Stimulated activated CD4-positive, alpha-beta T cell treated with anti-CD3 and anti-CD28 coated beads, TNF-alpha, amount 100 ng/mL, for 24 hours (primary cell): ENCODE data around the gene C17orf107.

Experiments
- DNase-seq, 3 experiments: peaks; one replicate each; pipeline ENCODE4 v3.0.0-alpha.2; 2020; ENCODE audit warnings: low read depth in 3 of 3

Gene C17orf107

DNA sequence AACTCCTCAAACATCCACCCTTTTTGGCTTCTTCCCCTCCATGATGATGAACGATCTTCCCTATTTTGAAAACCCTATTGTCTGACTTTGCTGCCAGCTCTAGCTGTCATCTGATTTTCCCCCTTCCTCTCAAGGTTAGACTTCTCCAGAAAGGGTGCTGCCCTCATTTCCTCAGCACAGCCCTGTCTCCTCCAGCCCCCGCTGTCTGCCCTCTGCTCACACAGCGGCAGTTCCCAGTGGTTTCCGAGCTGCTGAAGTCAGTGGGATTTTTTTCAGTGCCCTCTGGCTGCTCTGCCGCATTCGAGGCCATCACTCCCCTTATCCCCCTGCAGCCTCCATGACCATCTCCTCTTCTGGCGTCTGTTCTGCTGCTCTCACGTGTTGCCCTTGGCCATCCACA is 26.6 kb upstream of the C17orf107 start:
- no peak for DNase-seq

DNA sequence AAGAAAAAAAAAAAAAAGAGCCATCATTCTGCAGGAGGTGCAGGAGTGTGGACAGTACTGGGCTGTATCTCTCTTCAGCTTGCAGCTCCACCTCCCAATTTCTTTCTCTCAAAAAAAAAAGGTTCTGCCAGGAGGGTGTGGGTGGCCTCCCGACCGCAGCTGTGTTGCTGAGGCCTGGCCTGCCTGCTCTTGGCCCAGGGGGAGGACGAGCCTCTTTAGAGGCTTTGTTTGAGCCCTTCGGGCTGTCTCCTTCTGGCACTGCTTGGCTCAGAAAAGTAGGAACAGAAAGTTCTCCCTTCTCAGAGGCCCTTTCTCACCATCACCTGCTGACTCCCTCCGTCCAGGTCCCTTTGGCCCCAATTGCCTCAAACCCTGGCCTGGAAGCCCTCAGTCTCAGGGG is 22.2 kb upstream of the C17orf107 start:
- no peak for DNase-seq

DNA sequence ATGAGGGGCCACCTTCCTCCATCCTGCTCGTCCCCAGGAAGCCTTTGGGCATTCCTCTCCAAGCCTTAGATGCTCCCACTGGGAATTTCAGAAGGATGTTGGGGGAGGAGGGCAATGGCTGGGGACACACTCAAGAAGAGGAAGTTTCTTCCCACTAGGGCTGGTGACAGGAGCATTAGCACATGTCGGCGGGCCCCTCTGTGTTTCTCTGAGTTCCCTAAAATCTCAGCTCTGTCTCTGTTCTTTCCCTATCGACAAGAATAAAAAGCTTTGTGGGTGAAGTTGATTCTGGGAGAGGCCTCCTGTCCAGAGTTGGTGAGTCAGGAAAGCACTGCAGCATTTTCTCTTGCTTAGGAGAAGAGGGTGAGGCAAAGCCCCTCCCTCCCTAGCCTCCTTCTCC is 19.7 kb upstream of the C17orf107 start:
- DNase-seq: no peak

DNA sequence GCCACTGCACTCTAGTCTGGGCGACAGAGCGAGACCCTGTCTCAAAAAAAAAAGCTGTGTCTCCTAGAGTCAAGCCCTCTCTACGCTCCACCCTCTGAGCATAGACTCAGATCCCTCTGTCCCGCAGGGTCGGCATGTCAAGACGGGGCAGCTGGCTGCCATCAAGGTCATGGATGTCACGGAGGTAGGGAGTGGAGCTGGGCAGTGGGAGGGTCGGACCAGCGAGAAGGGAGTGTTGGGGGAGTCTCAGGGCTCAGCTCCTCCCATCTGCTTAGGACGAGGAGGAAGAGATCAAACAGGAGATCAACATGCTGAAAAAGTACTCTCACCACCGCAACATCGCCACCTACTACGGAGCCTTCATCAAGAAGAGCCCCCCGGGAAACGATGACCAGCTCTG is 18.5 kb upstream of the C17orf107 start:
- DNase-seq: no peak

DNA sequence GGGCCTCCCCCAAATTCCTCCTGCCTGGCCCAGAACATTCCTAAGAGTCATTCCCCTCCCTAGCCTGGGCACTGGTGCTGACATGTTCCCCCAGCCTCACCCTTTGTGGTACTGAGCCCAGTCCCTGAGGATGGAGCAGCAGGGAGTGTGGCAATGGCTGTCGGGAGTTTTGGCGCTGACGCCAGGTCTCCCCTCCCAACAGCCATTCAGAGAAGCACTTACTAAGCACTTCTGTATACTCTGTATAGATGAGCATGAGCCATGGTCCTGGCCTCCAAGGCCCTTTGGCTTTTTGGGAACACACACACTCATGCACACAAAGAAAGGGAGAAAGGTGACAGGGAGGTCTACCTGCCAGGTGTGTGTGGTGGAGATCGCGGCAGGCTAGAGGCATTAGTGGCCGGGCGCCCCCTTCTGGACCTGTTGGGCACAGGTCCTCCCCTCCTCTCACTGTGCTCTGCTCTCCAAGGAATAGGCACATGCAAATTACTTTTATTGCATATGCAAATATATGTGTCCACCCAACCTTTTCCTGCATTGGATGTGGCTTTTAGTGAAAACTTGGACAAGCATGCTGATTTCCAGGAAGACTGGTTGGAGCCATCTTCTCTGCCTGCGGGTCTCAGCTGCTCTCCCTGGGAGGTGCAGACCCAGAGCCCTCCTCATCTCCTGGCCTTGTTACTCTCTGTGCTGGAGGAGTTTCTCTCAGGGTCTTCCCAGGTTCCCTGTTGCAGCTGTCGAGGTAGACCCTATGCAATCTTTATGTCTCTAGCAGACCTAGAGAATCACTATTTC is 17.4 kb upstream of the C17orf107 start:
- DNase-seq: peak; percentile 40 to 57 (median 40)

DNA sequence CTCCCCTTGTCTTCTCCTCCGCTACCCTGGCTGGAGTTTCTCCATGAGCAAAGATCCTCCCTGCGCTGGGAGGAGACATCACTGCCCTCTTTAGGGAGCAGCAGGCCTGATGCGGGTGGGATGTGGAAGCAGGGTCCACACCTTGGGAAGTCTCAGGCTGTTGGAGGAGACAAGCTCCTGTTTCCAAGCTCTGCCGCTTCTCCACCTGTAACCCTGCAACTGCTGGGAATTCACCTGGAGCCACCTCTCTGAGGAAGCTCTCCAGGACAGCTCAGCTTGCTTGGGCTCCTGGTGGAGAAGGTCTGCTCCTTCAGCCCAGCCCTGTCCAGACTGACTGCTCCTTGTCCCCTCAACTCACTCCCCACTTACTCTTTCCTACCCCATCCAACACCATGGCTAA is 14.8 kb upstream of the C17orf107 start:
- DNase-seq: no peak

DNA sequence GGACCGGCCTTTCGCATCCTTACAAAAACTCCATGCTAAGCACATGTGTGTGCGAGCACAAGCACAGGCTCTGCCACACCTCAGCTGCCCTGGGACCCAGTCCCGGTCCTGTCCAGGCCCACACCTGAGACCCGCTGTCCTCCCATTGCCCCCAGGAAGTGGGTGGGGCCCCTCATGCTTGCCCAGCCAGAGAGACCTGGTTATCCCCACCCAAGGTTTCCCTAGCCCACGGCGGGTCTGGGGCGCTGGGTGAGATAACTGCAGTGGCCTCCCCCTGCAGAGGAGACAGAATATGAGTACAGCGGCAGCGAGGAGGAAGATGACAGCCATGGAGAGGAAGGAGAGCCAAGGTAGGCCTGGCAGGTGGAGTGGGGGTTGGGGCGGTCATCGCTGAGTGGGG is 12.5 kb upstream of the C17orf107 start:
- no peak for DNase-seq

DNA sequence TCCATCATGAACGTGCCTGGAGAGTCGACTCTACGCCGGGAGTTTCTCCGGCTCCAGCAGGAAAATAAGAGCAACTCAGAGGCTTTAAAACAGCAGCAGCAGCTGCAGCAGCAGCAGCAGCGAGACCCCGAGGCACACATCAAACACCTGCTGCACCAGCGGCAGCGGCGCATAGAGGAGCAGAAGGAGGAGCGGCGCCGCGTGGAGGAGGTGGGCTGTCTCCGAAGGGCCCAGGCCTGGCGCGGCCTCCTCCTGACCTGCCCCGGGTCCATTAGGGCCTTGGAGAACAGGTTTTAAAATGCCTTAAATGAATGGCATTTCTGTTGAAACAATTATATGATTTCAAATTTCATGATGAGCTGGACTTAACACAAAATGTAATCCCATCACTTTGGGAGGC is 11.8 kb upstream of the C17orf107 start:
- no peak for DNase-seq

DNA sequence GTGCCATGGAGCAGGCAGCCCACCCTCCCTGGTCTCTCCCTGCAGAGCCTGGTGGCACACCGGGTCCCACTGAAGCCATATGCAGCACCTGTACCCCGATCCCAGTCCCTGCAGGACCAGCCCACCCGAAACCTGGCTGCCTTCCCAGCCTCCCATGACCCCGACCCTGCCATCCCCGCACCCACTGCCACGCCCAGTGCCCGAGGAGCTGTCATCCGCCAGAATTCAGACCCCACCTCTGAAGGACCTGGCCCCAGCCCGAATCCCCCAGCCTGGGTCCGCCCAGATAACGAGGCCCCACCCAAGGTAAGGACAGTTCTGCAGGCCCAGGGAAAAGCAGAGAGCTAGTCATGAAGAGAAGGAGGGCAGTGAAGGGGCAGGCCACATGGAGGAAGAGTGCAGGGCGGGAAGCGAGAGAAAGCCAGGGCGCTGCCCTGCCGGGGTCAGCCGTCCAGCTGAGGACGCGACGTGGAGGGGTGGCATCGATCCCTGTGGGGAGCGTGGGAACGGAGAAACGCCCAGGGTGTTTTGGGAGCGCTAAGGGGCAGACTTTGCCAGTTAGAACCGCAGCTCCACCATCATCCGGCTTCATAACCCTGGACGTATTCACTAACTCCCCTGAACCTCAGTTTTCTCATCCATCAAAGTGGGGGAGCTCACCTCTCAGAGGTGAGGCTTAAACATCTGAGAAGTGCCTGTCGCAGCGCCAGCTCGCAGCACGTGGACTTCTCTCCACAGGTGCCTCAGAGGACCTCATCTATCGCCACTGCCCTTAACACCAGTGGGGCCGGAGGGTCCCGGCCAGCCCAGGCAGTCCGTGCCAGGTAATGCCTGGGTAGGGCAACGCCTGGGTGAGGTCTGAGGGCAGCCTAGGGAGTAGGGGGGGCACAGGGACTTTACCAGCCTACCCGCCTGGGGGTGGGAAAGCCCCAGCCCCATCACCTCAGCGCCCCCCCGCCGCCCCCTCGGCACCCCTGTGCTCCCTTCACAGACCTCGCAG is 7.6 kb upstream of the C17orf107 start:
- no peak for DNase-seq

DNA sequence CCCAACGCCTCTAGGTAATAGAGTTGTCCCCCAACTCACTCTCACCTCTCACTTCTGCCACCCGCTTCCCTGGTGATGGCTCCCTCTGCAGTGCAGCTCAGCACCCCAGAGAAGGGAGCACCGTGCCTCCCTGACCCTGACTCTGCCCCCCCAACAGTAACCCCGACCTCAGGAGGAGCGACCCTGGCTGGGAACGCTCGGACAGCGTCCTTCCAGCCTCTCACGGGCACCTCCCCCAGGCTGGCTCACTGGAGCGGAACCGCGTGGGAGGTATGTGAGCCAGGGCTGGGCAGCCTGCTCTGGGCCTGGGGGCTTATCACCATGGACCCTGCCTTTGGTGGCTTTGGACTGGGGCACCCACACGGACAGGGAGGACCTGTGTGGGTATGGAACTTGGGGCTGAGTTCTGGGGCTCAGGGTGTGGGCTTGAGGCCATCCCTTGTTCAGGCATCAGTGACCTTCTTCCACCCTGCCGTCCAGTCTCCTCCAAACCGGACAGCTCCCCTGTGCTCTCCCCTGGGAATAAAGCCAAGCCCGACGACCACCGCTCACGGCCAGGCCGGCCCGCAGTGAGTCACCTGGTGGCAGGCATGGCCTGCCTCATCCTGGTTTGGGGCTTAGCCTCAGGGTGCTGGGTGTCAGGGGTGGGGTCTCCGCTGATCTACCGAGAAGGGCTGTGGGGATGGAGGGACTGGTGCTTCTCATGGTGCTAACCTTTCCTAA is 6.7 kb upstream of the C17orf107 start:
- DNase-seq: no peak

DNA sequence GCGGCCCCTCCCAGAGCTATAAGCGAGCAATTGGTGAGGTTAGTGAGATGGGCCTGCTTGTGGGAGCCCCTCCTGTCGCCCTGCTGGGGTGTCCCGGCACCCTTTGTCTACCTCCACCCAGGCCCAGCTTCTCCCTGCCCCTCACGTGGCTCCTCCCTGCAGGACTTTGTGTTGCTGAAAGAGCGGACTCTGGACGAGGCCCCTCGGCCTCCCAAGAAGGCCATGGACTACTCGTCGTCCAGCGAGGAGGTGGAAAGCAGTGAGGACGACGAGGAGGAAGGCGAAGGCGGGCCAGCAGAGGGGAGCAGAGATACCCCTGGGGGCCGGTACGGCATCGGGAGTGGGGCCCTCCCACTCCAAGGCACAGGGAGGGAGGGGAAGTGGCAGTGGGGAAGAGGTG is 6.1 kb upstream of the C17orf107 start:
- no peak for DNase-seq

DNA sequence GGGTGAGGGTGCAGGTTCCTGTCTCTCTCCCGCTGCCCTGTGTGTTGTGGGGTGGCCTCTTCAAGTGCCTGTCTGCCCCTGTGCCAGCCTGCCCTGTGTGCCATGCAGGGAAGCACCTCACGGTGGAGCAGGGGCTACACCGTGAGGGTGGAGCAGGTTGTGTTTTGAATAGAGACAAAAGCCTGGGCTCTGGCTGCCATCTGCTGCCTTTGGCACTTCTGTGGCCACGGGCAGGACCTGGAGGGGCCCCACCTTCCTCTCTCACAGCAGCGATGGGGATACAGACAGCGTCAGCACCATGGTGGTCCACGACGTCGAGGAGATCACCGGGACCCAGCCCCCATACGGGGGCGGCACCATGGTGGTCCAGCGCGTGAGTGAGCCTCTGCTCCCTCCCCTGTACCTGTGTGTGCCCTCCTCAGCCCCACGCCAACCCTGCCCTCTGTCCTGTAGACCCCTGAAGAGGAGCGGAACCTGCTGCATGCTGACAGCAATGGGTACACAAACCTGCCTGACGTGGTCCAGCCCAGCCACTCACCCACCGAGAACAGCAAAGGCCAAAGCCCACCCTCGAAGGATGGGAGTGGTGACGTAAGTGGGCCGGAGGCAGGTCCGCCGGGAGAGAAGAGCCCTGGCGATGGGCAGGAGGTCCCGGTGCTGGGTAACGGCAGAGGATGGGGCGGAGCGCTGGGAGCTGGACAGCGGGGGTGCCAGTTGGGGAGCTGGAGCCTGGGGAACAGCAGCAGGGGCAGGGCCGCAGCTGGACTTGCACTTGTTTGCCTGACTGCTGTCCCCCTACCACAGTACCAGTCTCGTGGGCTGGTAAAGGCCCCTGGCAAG is 5.4 kb upstream of the C17orf107 start:
- no peak for DNase-seq

DNA sequence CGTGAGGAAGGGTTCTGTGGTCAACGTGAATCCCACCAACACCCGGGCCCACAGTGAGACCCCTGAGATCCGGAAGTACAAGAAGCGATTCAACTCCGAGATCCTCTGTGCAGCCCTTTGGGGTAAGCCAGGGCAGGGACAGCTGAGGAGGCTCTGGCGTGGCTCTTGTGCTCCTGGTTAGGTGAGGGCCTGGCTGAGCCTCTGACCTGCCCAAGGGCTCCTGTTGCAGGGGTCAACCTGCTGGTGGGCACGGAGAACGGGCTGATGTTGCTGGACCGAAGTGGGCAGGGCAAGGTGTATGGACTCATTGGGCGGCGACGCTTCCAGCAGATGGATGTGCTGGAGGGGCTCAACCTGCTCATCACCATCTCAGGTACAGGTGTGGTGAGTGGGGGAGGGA is 4.2 kb upstream of the C17orf107 start:
- DNase-seq: no peak

DNA sequence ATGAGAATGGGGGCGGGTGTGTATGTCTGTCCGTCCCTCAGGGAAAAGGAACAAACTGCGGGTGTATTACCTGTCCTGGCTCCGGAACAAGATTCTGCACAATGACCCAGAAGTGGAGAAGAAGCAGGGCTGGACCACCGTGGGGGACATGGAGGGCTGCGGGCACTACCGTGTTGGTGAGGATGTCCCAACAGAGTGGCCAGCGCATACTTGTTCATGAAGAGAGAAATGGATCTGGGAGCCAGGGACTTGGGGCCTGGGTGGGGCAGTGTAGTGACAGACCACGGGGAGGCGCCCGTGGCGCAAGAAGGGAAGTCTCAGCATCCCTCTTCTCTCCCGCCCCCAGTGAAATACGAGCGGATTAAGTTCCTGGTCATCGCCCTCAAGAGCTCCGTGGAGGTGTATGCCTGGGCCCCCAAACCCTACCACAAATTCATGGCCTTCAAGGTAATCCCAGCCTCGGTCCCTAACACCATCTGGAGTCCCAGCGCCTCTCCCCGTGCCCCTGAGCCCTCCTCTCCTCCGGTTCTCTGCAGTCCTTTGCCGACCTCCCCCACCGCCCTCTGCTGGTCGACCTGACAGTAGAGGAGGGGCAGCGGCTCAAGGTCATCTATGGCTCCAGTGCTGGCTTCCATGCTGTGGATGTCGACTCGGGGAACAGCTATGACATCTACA is 3.5 kb upstream of the C17orf107 start:
- no peak for DNase-seq

DNA sequence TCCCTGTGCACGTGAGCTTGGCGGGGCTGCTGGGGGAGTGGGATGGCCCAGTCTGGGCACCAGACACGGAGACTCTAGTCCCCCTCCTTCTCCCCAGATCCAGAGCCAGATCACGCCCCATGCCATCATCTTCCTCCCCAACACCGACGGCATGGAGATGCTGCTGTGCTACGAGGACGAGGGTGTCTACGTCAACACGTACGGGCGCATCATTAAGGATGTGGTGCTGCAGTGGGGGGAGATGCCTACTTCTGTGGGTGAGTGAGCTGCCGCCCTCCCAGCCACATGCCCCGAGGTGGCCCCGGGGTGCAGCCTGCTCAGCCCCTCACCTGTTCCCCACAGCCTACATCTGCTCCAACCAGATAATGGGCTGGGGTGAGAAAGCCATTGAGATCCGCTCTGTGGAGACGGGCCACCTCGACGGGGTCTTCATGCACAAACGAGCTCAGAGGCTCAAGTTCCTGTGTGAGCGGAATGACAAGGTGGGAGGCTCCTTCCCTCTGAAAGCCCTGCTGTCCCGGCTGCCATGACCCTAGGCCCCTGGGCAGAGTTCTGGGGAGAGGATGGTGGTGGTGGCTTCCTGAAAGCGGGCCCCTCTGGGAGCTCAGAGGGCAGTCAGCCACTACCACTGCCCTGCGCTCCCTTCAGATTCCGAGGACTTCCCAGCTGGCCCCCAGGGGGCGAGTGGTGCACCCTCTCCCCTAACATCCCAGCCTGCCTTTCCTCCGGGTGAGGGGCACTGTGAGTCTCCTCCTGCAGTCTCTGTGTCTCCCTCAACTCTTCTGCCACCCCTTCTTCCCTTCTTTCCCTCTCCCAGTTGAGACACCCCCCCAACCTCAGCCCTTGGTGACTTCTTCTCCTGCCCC is 2.8 kb upstream of the C17orf107 start:
- no peak for DNase-seq

DNA sequence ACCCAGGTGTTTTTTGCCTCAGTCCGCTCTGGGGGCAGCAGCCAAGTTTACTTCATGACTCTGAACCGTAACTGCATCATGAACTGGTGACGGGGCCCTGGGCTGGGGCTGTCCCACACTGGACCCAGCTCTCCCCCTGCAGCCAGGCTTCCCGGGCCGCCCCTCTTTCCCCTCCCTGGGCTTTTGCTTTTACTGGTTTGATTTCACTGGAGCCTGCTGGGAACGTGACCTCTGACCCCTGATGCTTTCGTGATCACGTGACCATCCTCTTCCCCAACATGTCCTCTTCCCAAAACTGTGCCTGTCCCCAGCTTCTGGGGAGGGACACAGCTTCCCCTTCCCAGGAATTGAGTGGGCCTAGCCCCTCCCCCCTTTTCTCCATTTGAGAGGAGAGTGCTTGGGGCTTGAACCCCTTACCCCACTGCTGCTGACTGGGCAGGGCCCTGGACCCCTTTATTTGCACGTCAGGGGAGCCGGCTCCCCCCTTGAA is 2.1 kb upstream of the C17orf107 start:
- no peak for DNase-seq

DNA sequence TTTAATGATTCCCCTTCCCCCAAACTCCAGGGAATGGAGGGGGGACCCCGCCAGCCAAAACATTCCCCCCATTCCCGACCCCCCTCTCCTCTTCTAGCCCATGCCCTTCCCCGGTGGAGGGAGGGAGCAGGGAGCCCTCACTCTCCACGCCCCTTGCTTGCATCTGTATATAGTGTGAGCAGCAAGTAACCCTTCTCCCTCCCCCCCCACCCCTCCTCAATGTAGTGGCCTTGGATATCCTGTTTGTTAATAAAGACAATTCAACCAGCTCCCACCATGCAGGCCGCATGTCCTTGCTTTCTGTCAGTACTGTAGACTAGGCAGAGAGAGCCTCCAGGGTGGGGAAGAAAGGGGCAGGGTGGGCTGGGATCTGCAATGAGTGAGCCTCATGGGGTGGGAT is 1.6 kb upstream of the C17orf107 start:
- DNase-seq: no peak

DNA sequence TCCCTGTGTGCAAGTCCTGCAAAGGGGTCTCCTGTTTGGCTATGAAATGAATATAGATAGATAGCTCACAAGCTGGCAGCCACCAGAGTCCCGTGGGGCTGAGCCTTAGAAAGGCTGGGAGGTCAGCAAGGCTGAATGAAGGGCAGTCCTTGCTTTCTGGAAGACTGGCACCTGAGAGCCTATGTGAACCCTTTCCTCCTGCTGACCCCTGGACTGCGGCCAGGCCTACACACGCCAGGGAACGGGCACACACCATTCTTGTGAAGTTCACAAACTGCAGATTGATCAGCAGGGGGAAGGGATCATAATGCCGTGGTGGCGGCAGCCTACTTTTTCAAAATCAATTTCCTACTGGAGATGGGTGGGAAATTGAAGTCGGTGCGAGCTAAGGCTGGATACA is 985 bp upstream of the C17orf107 start:
- no peak for DNase-seq

DNA sequence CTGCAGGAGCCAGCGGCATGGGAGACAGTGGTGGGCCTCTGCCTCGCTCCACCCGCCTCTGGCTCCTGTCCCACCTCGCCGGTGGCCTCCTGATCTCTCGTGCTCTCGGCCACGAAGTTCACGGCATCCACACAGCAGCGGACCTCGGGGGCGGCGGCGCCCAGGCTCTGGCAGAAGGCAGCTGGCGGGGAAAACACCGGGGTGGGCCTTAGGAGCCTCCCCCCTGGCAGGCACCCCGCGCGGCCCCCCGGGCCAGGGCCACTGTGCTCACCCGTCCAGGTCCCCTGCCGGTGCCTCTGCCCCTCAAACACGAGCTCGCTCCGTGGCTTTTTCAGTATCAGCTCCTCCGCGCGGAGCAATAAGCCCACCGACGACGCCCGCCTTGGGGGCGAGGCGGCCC is 409 bp upstream of the C17orf107 start:
- DNase-seq: no peak
